ENCODE results near the gene GRHL1. TPM values are rescaled to one million over a fixed set of nuclear protein-coding genes. Genes with fewer than 3 reads are reported as not detected.

GRHL1 gene
- total and polyA plus RNA-seq, 8 donors, result 2.4 to 7.3 (median 5.5) TPM

GRCh38 chr2:9959262-9959661 is 7.8 kb downstream of the GRHL1 start:
- TF ChIP-seq CTCF (IDR thresholded peaks at IDR 0.05), result no peak
- H3K4me1 ChIP-seq, result peaks cover 0 to 2% of the 10 kb centered on the region in 2 donors
- ATAC-seq (no peak), DNase-seq (no peak)
- no peaks in the 10 kb centered on the region for H3K36me3 ChIP-seq
- no peak overlapping the region for H3K27ac ChIP-seq
- no peak overlapping the region for H3K4me3 ChIP-seq
- intact Hi-C loops (cut with DNase I), result no loop called here
- H3K9me3 ChIP-seq, result no peaks in the 10 kb centered on the region
- H3K27me3 ChIP-seq, result peaks cover 0 to 31% of the 10 kb centered on the region in 2 donors

- Histone ChIP-seq H3K27ac (no peak overlapping the region), H3K4me1 (no peaks in the 10 kb centered on the region), H3K27me3 (peaks cover 0 to 17% of the 10 kb centered on the region in 2 donors), H3K9me3 (no peaks in the 10 kb centered on the region), H3K36me3 (no peaks in the 10 kb centered on the region), H3K4me3 (no peak overlapping the region)
- intact Hi-C loops (cut with DNase I), result no loop called here
- no peak for ATAC-seq
- DNase-seq, result no peak
- TF ChIP-seq CTCF (IDR thresholded peaks at IDR 0.05), result no peak
Measured at GRCh38 chr2:9961013-9961412, 9.5 kb downstream of the GRHL1 start.

- no peak overlapping the region for H3K27ac ChIP-seq
- TF ChIP-seq CTCF (IDR thresholded peaks at IDR 0.05), result no peak
- no peaks in the 10 kb centered on the region for H3K36me3 ChIP-seq
- H3K4me1 ChIP-seq, result peaks cover 5 to 6% of the 10 kb centered on the region in 2 donors
- DNase-seq, result no peak
- H3K9me3 ChIP-seq, result no peaks in the 10 kb centered on the region
- H3K27me3 ChIP-seq, result peaks cover 0 to 11% of the 10 kb centered on the region in 2 donors
- intact Hi-C loops (cut with DNase I), result no loop called here
- H3K4me3 ChIP-seq, result no peak overlapping the region
- ATAC-seq, result no peak
Measured at GRCh38 chr2:9964334-9964980, 13.0 kb downstream of the GRHL1 start.

GRCh38 chr2:9965119-9965822 is 13.8 kb downstream of the GRHL1 start:
- no peak overlapping the region for H3K27ac ChIP-seq
- peaks cover 5 to 6% of the 10 kb centered on the region in 2 donors for H3K4me1 ChIP-seq
- DNase-seq (no peak), ATAC-seq (no peak)
- H3K4me3 ChIP-seq, result no peak overlapping the region
- H3K36me3 ChIP-seq, result no peaks in the 10 kb centered on the region
- peaks cover 0 to 3% of the 10 kb centered on the region in 2 donors for H3K27me3 ChIP-seq
- TF ChIP-seq CTCF (IDR thresholded peaks at IDR 0.05), result no peak
- no peaks in the 10 kb centered on the region for H3K9me3 ChIP-seq
- intact Hi-C loops (cut with DNase I), result no loop called here

- no peak overlapping the region for H3K4me3 ChIP-seq
- intact Hi-C loops (cut with DNase I), result no loop called here
- no peaks in the 10 kb centered on the region for H3K36me3 ChIP-seq
- no peaks in the 10 kb centered on the region for H3K27me3 ChIP-seq
- no peaks in the 10 kb centered on the region for H3K9me3 ChIP-seq
- ATAC-seq, result no peak
- H3K4me1 ChIP-seq, result peaks cover 5 to 6% of the 10 kb centered on the region in 2 donors
- H3K27ac ChIP-seq, result no peak overlapping the region
- DNase-seq, result no peak
- TF ChIP-seq CTCF (IDR thresholded peaks at IDR 0.05), result no peak
Measured at GRCh38 chr2:9966491-9967022, 15.1 kb downstream of the GRHL1 start.
